Lung (tissue), 12 donors: ENCODE measurements around the gene PALLD. TPM values are rescaled to one million over a fixed set of nuclear protein-coding genes. Genes with fewer than 3 reads are reported as not detected.
A peak's percentile ranks its signal among the peaks of the same experiment; 100 is the strongest.

Source experiments
- ATAC-seq: fragments of 200-7000 bp; cut with Tn5 transposase; one replicate; pipeline ENCODE4 v1.9.1; 2020; ENCODE audit warnings: moderate number of reproducible peaks; ENCODE audit not compliant: insufficient read depth, low FRiP score
- DNase-seq, 3 donors: peaks; one replicate each; pipeline ENCODE4 v3.0.0-alpha.2; 2013 to 2017
- H3K27ac ChIP-seq, 2 donors: one replicate each; pipeline ENCODE4 v1.5.1; 2013; ENCODE audit warnings: mild to moderate bottlenecking in 2 of 2, moderate library complexity in 2 of 2, control low read depth in 1 of 2, inconsistent platforms in 1 of 2, low read depth in 1 of 2, low read length in 1 of 2
- H3K27me3 ChIP-seq, 3 donors: one replicate each; pipeline ENCODE4 v1.5.1; 2013; ENCODE audit warnings: low read length in 2 of 3; ENCODE audit not compliant: control insufficient read depth in 3 of 3, insufficient read depth in 3 of 3
- H3K36me3 ChIP-seq, 4 donors: one replicate each; pipeline ENCODE4 v1.5.1; 2013; ENCODE audit warnings: low read length in 4 of 4, mild to moderate bottlenecking in 1 of 4, moderate library complexity in 1 of 4; ENCODE audit not compliant: control insufficient read depth in 4 of 4, insufficient read depth in 4 of 4
- H3K4me1 ChIP-seq, 5 donors: one replicate each; pipeline ENCODE4 v1.5.1; 2013; ENCODE audit warnings: low read length in 5 of 5, mild to moderate bottlenecking in 2 of 5, moderate library complexity in 1 of 5; ENCODE audit not compliant: control insufficient read depth in 5 of 5, insufficient read depth in 5 of 5
- H3K4me3 ChIP-seq: one replicate; pipeline ENCODE4 v1.5.1; 2013; ENCODE audit warnings: mild to moderate bottlenecking, control low read depth, moderate library complexity
- H3K9ac ChIP-seq, 2 donors: one replicate each; pipeline ENCODE4 v1.5.1; 2013; ENCODE audit warnings: low read length in 2 of 2, control low read depth in 1 of 2; ENCODE audit not compliant: insufficient read depth in 1 of 2
- H3K9me3 ChIP-seq, 4 donors: one replicate each; pipeline ENCODE4 v1.5.1; 2013; ENCODE audit warnings: low read length in 3 of 4, mild to moderate bottlenecking in 1 of 4, moderate library complexity in 1 of 4; ENCODE audit not compliant: control insufficient read depth in 4 of 4, insufficient read depth in 3 of 4
- WGBS, 2 donors: extraction: QIAGEN DNeasy Blood & Tissue Kit; methylation state at CpG; one replicate each; pipeline ENCODE4 v1.1.7; 2013; 5-methylcytosine and 5-hydroxymethylcytosine counted together
- polyA plus RNA-seq, 2 donors: library from polyadenylated mRNA; stranded (reverse); fragments of 200-250 nt; gene quantifications; one replicate each; pipeline ENCODE4 v1.2.1, GENCODE V29; 2013
- total RNA-seq, 2 donors: library from RNA; depleted of rRNA in 1 of 2; stranded (reverse); fragments of >200 nt in 1 of 2; gene quantifications; one replicate each; pipeline ENCODE4 v1.2.1, GENCODE V29; 2014 to 2021
- TF ChIP-seq, protein P1 (sequence below): IDR thresholded peaks from 2 replicates; pipeline ENCODE4 v1.5.1; 2012; ENCODE audit warnings: mild to moderate bottlenecking; ENCODE audit errors: control extremely low read depth, extremely low read depth
- donor health status: control.
- donor health status: control.
- donor health status: Bipolar disorder and iron deficiency.
- donor health status: healthy.
- donor health status: DM: yes; HTN: yes; CAD: no.

The PALLD gene
- total and polyA plus RNA-seq, 4 donors, result 20.7 to 139 (median 63.0) TPM

DNA sequence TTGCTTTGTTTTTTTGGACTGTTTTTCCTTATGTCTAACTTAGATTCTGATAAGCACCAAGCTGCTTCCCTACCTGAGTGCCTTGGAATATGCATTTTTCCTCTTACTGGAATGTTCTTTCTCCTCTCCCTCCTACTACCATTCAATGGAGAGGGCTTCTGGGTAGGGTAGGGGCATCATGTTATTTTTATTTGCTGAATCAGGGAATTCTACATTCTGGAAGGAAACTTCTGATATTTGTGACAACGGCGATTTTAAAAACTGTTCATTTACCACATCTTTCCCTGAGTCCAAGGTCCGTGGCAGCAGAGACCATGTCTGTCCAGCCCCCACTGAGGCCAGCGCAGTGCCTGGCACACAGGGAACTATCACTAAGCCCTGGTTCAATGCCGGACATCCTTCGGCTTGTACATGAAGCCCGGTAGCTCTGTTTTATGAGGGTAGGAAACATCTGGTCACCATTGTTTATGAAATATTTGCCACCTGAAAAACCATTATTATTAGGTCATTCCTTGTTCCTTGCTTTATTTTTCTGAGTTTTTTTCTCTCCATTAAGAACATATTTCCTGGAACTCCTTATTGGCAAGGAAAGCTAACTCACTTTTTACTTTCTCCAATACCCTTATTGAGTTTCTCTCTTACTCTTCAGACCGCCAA lies 57.0 kb downstream of the PALLD start:
- H3K36me3 ChIP-seq, result no peaks in the 10 kb centered on the region
- no peak overlapping the region for H3K9ac ChIP-seq
- TF ChIP-seq, protein P1, sequence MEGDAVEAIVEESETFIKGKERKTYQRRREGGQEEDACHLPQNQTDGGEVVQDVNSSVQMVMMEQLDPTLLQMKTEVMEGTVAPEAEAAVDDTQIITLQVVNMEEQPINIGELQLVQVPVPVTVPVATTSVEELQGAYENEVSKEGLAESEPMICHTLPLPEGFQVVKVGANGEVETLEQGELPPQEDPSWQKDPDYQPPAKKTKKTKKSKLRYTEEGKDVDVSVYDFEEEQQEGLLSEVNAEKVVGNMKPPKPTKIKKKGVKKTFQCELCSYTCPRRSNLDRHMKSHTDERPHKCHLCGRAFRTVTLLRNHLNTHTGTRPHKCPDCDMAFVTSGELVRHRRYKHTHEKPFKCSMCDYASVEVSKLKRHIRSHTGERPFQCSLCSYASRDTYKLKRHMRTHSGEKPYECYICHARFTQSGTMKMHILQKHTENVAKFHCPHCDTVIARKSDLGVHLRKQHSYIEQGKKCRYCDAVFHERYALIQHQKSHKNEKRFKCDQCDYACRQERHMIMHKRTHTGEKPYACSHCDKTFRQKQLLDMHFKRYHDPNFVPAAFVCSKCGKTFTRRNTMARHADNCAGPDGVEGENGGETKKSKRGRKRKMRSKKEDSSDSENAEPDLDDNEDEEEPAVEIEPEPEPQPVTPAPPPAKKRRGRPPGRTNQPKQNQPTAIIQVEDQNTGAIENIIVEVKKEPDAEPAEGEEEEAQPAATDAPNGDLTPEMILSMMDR, result no peak
- H3K9me3 ChIP-seq, result no peaks in the 10 kb centered on the region
- peaks cover 0 to 13% (median 4%) of the 10 kb centered on the region in 5 donors for H3K4me1 ChIP-seq
- DNase-seq (no peak), ATAC-seq (no peak)
- no peak overlapping the region for H3K4me3 ChIP-seq
- no peaks in the 10 kb centered on the region for H3K27me3 ChIP-seq
- WGBS, 2 donors, result 67 to 75% methylated on average over 8 of the region's 8 CpGs
- no peak overlapping the region for H3K27ac ChIP-seq

DNA sequence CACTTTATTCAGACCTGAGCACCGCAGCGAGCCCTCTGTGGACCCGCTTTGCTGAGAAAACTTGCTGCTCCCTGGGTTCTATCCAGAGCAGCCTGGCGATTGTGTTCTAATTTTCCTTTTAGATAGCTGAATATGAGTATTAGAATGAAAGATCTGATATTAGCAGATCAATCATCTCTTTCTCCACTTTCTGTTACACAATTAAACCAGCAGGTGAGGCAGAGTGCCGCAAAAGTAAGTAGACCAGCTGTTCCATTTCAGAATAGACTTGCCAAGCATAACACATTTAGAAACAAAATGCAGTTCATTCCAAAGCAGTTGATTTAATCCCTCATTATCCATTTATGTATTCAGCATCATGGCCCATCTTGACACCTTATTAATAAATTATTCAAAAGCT lies 58.6 kb downstream of the PALLD start:
- Histone ChIP-seq H3K4me3 (no peak overlapping the region), H3K9me3 (no peaks in the 10 kb centered on the region), H3K9ac (no peak overlapping the region), H3K36me3 (no peaks in the 10 kb centered on the region), H3K4me1 (peaks cover 0 to 14% (median 12%) of the 10 kb centered on the region in 5 donors), H3K27ac (no peak overlapping the region), H3K27me3 (no peaks in the 10 kb centered on the region)
- DNase-seq (no peak), ATAC-seq (no peak)
- WGBS, 2 donors, result 95 to 98% methylated on average over 5 of the region's 5 CpGs
- TF ChIP-seq, protein P1, result no peak

- Histone ChIP-seq H3K36me3 (no peaks in the 10 kb centered on the region), H3K4me1 (peaks cover 0 to 31% (median 19%) of the 10 kb centered on the region in 5 donors), H3K4me3 (no peak overlapping the region), H3K9ac (no peak overlapping the region), H3K27me3 (no peaks in the 10 kb centered on the region), H3K9me3 (no peaks in the 10 kb centered on the region), H3K27ac (no peak overlapping the region)
- ATAC-seq (no peak), DNase-seq (no peak)
- 97 to 98% methylated on average over 3 of the region's 3 CpGs for WGBS, 2 donors
- TF ChIP-seq, protein P1, result no peak
Observed at GRCh38 chr4:168557658-168558057, 60.8 kb downstream of the PALLD start.

DNA sequence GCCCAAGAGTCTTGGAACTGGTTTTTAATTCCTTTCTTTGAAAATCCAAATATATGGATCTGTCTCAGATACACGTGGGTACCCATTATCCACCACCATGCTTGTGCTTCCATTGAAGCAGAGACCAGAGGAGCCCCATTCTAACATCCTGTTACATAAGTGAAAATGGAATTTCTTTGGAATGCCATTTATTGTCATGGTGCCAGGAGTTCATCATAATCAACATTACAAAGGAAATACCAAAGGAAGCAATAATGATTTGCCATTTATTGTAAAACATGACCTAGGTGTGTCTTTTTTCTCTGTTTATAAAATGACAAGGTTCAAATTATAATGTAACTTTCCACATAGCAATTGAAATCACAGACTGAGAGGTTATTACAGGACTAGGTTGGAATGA lies 61.7 kb downstream of the PALLD start:
- WGBS, 2 donors, result 55 to 83% methylated on average over 1 of the region's 1 CpG
- H3K36me3 ChIP-seq, result no peaks in the 10 kb centered on the region
- DNase-seq (peak in 2 of 3 donors; percentile 54 to 59), ATAC-seq (no peak)
- H3K9ac ChIP-seq, result no peak overlapping the region
- no peaks in the 10 kb centered on the region for H3K9me3 ChIP-seq
- H3K27me3 ChIP-seq, result no peaks in the 10 kb centered on the region
- H3K4me1 ChIP-seq, result peaks cover 0 to 33% (median 22%) of the 10 kb centered on the region in 5 donors
- H3K4me3 ChIP-seq, result no peak overlapping the region
- TF ChIP-seq, protein P1, result no peak
- no peak overlapping the region for H3K27ac ChIP-seq
